Hepatocyte (in vitro differentiated cells): ENCODE results near the gene ATN1. TPM values are rescaled to one million over a fixed set of nuclear protein-coding genes. Genes with fewer than 3 reads are reported as not detected.

Experiments used
- DNase-seq: peaks from one replicate; pipeline ENCODE4 v3.0.0-alpha.2; 2016; ENCODE audit warnings: low spot score
- H2AFZ ChIP-seq: fragments of 200-600 bp; sonication (generic); 2 replicates; pipeline ENCODE4 v1.6.0; 2016; ENCODE audit warnings: antibody characterized with exemption, mild to moderate bottlenecking
- H3K27ac ChIP-seq: fragments of 200-600 bp; sonication (generic); 2 replicates; pipeline ENCODE4 v1.5.1; 2016; ENCODE audit warnings: mild to moderate bottlenecking
- H3K27me3 ChIP-seq: fragments of 200-600 bp; sonication (generic); 2 replicates; pipeline ENCODE4 v1.6.1; 2016
- H3K36me3 ChIP-seq: fragments of 200-600 bp; sonication (generic); replicated peaks from 2 replicates; pipeline ENCODE4 v1.5.1; 2016; ENCODE audit warnings: low read depth; ENCODE audit not compliant: insufficient read depth
- H3K4me1 ChIP-seq: fragments of 200-600 bp; sonication (generic); 2 replicates; pipeline ENCODE4 v1.5.1; 2016; ENCODE audit warnings: mild to moderate bottlenecking, moderate library complexity; ENCODE audit not compliant: insufficient read depth
- H3K4me2 ChIP-seq: fragments of 200-600 bp; sonication (generic); 2 replicates; pipeline ENCODE4 v1.6.0; 2016
- H3K4me3 ChIP-seq: fragments of 200-600 bp; sonication (generic); 2 replicates; pipeline ENCODE4 v1.5.1; 2016; ENCODE audit warnings: mild to moderate bottlenecking
- H3K79me2 ChIP-seq: fragments of 200-600 bp; sonication (generic); 2 replicates; pipeline ENCODE4 v1.6.0; 2017; ENCODE audit warnings: mild to moderate bottlenecking
- H3K9me2 ChIP-seq: fragments of 200-600 bp; sonication (generic); replicated peaks from 2 replicates; pipeline ENCODE4 v1.6.0; 2017; ENCODE audit warnings: mild to moderate bottlenecking; ENCODE audit not compliant: insufficient read depth
- H3K9me3 ChIP-seq: fragments of 200-600 bp; sonication (generic); 2 replicates; pipeline ENCODE4 v1.5.1; 2016; ENCODE audit warnings: low read depth, mild to moderate bottlenecking
- H4K20me1 ChIP-seq: fragments of 200-600 bp; sonication (generic); 2 replicates; pipeline ENCODE4 v1.6.0; 2016; ENCODE audit warnings: mild to moderate bottlenecking; ENCODE audit not compliant: insufficient read depth, poor library complexity, severe bottlenecking
- EZH2 ChIP-seq: fragments of 200-600 bp; sonication (generic); IDR thresholded peaks from 2 replicates; pipeline ENCODE4 v1.6.1; 2016; ENCODE audit warnings: antibody characterized with exemption, mild to moderate bottlenecking, borderline replicate concordance
- EZH2phosphoT487 ChIP-seq: fragments of 200-600 bp; sonication (generic); IDR thresholded peaks from one replicate; pipeline ENCODE4 v1.6.1; 2018; ENCODE audit warnings: antibody characterized with exemption, mild to moderate bottlenecking, low read depth, moderate library complexity; ENCODE audit not compliant: unreplicated experiment, severe bottlenecking
- WGBS: methylation state at CpG from one replicate; pipeline ENCODE4 v1.1.6; 2016; ENCODE audit warnings: low lambda C conversion rate; ENCODE audit errors: missing lambda C conversion rate; 5-methylcytosine and 5-hydroxymethylcytosine counted together
- polyA plus RNA-seq: library from polyadenylated mRNA; unstranded; fragments of >200 nt; fragmentation: Nextera tagmentation; extraction: Ambion mirVana; gene quantifications from 2 replicates; pipeline ENCODE4 v1.2.1, GENCODE V29; 2016
- total RNA-seq: library from RNA; depleted of rRNA; stranded (reverse); fragments of >200 nt; gene quantifications from 2 replicates; pipeline ENCODE4 v1.2.3, GENCODE V29; 2014
- TF ChIP-seq, protein P1 (sequence below): fragments of 200-600 bp; sonication (generic); IDR thresholded peaks from 2 replicates; pipeline ENCODE4 v1.5.1; 2016; ENCODE audit warnings: antibody characterized with exemption, mild to moderate bottlenecking; ENCODE audit not compliant: poor library complexity

Gene ATN1
- total and polyA plus RNA-seq, 2 experiments from 2014 or later: 15.8 to 32.7 TPM

DNA sequence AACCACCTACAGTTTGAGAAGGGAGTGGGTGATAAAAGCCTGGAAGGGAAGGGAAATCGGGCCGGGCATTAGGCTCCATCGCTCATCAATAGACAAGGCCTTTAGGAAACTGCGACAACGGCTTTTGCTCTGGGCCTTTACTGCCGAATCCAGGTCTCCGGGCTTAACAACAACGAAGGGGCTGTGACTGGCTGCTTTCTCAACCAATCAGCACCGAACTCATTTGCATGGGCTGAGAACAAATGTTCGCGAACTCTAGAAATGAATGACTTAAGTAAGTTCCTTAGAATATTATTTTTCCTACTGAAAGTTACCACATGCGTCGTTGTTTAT is 15.6 kb downstream of the ATN1 start:
- Histone ChIP-seq H3K4me1 (peaks cover 19% of the 10 kb centered on the region), H3K4me3 (no peak overlapping the region), H3K9me3 (no peaks in the 10 kb centered on the region), H3K36me3 (no peaks in the 10 kb centered on the region), H3K4me2 (peak overlapping the region; percentile 88), H3K79me2 (peaks cover 33% of the 10 kb centered on the region), H4K20me1 (no peaks in the 10 kb centered on the region), H3K27me3 (no peaks in the 10 kb centered on the region), H2AFZ (no peak overlapping the region), H3K9me2 (no peaks in the 10 kb centered on the region), H3K27ac (peak overlapping the region; percentile 81)
- WGBS: 3% methylated on average over 13 of the region's 13 CpGs
- TF ChIP-seq EZH2phosphoT487: no peak
- no peak for TF ChIP-seq EZH2
- TF ChIP-seq, protein P1, sequence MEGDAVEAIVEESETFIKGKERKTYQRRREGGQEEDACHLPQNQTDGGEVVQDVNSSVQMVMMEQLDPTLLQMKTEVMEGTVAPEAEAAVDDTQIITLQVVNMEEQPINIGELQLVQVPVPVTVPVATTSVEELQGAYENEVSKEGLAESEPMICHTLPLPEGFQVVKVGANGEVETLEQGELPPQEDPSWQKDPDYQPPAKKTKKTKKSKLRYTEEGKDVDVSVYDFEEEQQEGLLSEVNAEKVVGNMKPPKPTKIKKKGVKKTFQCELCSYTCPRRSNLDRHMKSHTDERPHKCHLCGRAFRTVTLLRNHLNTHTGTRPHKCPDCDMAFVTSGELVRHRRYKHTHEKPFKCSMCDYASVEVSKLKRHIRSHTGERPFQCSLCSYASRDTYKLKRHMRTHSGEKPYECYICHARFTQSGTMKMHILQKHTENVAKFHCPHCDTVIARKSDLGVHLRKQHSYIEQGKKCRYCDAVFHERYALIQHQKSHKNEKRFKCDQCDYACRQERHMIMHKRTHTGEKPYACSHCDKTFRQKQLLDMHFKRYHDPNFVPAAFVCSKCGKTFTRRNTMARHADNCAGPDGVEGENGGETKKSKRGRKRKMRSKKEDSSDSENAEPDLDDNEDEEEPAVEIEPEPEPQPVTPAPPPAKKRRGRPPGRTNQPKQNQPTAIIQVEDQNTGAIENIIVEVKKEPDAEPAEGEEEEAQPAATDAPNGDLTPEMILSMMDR: no peak
- peak; percentile 91 for DNase-seq

DNA sequence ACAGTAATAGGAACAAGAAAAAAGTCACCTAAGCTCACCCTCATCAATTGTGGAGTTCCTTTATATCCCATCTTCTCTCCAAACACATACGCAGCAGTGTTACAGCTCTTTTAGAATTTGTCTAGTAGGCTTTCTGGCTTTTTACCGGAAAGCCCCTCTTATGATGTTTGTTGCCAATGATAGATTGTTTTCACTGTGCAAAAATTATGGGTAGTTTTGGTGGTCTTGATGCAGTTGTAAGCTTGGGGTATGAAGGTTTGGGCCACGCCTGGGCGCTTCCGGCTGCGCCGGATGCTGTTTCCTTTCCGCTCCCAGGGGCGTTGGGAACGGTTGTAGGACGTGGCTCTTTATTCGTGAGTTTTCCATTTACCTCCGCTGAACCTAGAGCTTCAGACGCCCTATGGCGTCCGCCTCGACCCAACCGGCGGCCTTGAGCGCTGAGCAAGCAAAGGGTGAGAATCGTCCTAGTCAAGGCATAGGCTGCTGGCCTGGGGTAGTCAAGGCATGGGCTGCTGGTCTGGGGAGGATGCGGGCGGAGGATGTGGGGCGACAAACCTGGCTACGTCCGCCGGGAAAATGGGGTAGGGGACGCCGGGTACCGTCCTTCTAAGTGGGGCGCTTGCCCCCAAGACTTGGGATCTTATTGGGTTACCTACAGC is 16.1 kb downstream of the ATN1 start, which contains the start of the genes C12orf57 and RNU7-1:
C12orf57 (plus strand) TSS at position 301 of the 659 bp plus-strand sequence; CDS start at position 401, 100 bp downstream.
RNU7-1 (plus strand) TSS at position 95 of the 659 bp plus-strand sequence.
- no peak for TF ChIP-seq EZH2
- TF ChIP-seq, protein P1: no peak
- TF ChIP-seq EZH2phosphoT487: no peak
- H3K9me2 ChIP-seq: no peaks in the 10 kb centered on the region
- H3K79me2 ChIP-seq: peaks cover 28% of the 10 kb centered on the region
- no peaks in the 10 kb centered on the region for H4K20me1 ChIP-seq
- H3K27ac ChIP-seq: peak within 1 kb of the TSS; percentile 81
- peaks cover 19% of the 10 kb centered on the region for H3K4me1 ChIP-seq
- H3K9me3 ChIP-seq: no peaks in the 10 kb centered on the region
- H3K27me3 ChIP-seq: no peaks in the 10 kb centered on the region
- DNase-seq: peak; percentile 89
- no peaks in the 10 kb centered on the region for H3K36me3 ChIP-seq
- peak within 1 kb of the TSS; percentile 48 for H3K4me3 ChIP-seq
- peak within 1 kb of the TSS; percentile 88 for H3K4me2 ChIP-seq
- WGBS: under 1% methylated on average over 31 of the region's 31 CpGs
- peak within 1 kb of the TSS; percentile 42 for H2AFZ ChIP-seq

- 4% methylated on average over 48 of the region's 48 CpGs for WGBS
- Histone ChIP-seq H2AFZ (peak overlapping the region; percentile 42), H3K36me3 (no peaks in the 10 kb centered on the region), H3K27me3 (no peaks in the 10 kb centered on the region), H3K79me2 (peaks cover 21% of the 10 kb centered on the region), H3K4me3 (peak overlapping the region; percentile 48), H4K20me1 (no peaks in the 10 kb centered on the region), H3K9me3 (no peaks in the 10 kb centered on the region), H3K4me1 (peaks cover 19% of the 10 kb centered on the region), H3K9me2 (no peaks in the 10 kb centered on the region), H3K27ac (peak overlapping the region; percentile 81), H3K4me2 (peak overlapping the region; percentile 88)
- DNase-seq: peak; percentile 96
- TF ChIP-seq, protein P1: peak; percentile 81
- TF ChIP-seq EZH2phosphoT487: no peak
Measured at GRCh38 chr12:6944381-6945186, 16.8 kb downstream of the ATN1 start.
